GM12878 (cell line): Measurements from ENCODE around the gene SNAI3.

ENCODE experiments used
- CEBPB ChIP-seq, 2 experiments: fragments of 150-350 bp in 1 of 2; IDR thresholded peaks; 2 replicates each; pipeline ENCODE4 v1.6.1; 2012 to 2014; ENCODE audit warnings: low read depth in 2 of 2, low read length in 2 of 2, borderline replicate concordance in 1 of 2, inconsistent platforms in 1 of 2
- IRF3 ChIP-seq: fragments of 450-650 bp; IDR thresholded peaks from 2 replicates; pipeline ENCODE4 v1.6.1; 2014; ENCODE audit warnings: mild to moderate bottlenecking

- TF ChIP-seq IRF3 = no peak
- no peak for TF ChIP-seq CEBPB (IDR thresholded peaks at IDR 0.05; ENCODE audit: borderline replicate concordance in 1 of 2, low read depth in 2 of 2, low read length in 2 of 2)
These were observed 37.6 kb upstream of the SNAI3 start for GRCh38 chr16:88723911-88724310.
